GM19239 (cell line): ENCODE measurements around the gene NRK.
A peak's percentile ranks its signal among the peaks of the same experiment; 100 is the strongest.
"Not testable (repeated sequence)": the region's sequence is repeated elsewhere in the genome, so short reads cannot be mapped to it uniquely, and the experiment has no call there.

Experiments used
- DNase-seq: peaks from one replicate; pipeline ENCODE4 v3.0.0; 2011; ENCODE audit warnings: low spot score; ENCODE audit not compliant: insufficient read length
- FAIRE-seq: peaks from 2 replicates; lab custom pipeline; 2011; peaks lifted over from hg19 to GRCh38; lab: Jason Lieb, UNC

The NRK gene, protein sequence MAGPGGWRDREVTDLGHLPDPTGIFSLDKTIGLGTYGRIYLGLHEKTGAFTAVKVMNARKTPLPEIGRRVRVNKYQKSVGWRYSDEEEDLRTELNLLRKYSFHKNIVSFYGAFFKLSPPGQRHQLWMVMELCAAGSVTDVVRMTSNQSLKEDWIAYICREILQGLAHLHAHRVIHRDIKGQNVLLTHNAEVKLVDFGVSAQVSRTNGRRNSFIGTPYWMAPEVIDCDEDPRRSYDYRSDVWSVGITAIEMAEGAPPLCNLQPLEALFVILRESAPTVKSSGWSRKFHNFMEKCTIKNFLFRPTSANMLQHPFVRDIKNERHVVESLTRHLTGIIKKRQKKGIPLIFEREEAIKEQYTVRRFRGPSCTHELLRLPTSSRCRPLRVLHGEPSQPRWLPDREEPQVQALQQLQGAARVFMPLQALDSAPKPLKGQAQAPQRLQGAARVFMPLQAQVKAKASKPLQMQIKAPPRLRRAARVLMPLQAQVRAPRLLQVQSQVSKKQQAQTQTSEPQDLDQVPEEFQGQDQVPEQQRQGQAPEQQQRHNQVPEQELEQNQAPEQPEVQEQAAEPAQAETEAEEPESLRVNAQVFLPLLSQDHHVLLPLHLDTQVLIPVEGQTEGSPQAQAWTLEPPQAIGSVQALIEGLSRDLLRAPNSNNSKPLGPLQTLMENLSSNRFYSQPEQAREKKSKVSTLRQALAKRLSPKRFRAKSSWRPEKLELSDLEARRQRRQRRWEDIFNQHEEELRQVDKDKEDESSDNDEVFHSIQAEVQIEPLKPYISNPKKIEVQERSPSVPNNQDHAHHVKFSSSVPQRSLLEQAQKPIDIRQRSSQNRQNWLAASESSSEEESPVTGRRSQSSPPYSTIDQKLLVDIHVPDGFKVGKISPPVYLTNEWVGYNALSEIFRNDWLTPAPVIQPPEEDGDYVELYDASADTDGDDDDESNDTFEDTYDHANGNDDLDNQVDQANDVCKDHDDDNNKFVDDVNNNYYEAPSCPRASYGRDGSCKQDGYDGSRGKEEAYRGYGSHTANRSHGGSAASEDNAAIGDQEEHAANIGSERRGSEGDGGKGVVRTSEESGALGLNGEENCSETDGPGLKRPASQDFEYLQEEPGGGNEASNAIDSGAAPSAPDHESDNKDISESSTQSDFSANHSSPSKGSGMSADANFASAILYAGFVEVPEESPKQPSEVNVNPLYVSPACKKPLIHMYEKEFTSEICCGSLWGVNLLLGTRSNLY (N-terminal part only)

DNA sequence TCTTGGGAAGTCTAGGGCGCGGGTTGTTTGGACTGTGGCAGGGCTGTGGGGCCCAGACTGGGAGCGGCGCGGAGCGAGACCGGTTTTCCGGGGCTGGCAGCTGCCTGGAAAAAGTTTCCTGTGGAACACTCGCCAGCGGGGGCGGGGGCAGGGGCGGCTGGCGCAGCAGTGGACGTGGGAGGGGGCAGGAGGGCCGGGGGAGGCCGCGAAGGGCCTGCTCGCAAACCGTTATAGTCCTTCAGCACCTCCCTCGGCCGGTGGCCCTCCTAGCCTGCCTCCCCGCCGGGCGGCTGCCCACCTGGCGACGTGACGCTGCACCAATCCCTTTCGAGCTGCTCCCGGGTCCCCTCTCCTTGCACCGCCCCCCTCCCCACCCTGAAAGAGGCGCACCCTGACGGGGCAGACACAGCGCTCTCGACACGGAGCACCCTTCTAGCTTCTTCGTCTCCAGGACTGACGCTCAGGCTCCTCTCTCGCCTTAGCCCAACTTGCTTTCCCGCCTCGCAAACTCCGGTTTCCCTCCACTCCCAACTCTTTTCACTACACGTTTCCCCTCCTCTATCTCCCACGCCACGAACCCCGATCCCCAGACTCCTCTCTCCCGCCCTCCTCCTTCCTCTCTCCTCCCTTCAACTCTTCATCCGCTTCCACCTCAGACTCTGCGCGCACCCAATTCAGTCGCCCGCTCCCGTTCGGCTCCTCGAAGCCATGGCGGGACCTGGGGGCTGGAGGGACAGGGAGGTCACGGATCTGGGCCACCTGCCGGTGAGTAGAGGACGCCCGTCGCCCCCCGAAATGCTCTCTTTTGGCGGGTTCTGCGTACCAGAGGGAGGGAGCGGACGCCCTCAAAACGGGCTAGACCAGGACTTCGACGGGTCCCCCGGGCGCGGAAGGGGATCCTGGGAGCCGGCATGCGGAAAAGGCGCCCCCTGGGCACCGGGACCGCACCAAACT is at the start of gene NRK:
TSS of gene NRK (plus strand) at position 402 of the 954 bp plus-strand sequence. CDS start at position 709, 307 bp downstream.
- DNase-seq (no peak), FAIRE-seq (no peak)

GRCh38 chrX:105773801-105774200 is 48.5 kb upstream of the NRK start:
- DNase-seq: no peak
- FAIRE-seq: no peak

- DNase-seq: no peak
- no peak for FAIRE-seq
Measured at GRCh38 chrX:105775679-105776078, 46.7 kb upstream of the NRK start.

DNA sequence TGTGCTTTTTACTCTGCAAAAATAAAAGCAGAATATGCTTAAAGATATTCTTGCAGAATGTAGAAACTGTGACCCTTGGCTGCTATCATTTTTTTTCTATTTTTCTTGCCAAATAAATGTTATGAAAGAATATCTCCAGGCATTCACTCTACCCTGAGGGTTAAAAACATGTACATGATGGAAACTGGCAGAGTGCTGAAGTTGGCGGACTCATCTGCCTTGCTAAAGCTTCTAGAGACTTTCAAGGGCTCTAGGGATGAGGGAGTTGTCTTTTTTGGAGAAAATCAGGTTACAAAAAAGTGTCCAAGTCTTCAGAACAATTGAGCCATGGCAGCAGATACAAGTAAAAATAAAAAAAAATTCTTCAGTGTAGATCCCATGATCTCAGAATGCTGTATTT is 40.5 kb upstream of the NRK start:
- DNase-seq (no peak), FAIRE-seq (no peak)

- not testable (repeated sequence) for FAIRE-seq, DNase-seq
Measured at GRCh38 chrX:105796877-105797276, 25.5 kb upstream of the NRK start.

DNA sequence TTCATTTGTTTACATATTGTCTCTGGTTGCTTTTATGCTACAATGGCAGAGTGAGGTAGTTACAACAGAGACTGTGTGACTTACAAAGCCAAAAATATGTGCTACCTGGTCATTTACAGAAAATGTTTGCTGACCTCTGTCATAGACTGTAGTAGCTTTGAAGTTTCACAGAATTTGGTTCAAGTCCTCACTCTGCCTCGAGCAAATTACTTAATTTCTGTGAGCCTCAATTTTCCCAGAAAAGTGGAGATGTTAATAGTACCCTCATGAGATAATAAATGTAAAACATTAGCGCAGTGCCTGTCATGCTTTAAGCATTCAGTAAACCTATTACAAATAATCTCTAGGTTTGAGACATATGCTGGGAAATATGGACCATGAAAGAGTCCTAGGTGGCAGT is 18.4 kb upstream of the NRK start:
- FAIRE-seq: no peak
- DNase-seq: no peak

DNA sequence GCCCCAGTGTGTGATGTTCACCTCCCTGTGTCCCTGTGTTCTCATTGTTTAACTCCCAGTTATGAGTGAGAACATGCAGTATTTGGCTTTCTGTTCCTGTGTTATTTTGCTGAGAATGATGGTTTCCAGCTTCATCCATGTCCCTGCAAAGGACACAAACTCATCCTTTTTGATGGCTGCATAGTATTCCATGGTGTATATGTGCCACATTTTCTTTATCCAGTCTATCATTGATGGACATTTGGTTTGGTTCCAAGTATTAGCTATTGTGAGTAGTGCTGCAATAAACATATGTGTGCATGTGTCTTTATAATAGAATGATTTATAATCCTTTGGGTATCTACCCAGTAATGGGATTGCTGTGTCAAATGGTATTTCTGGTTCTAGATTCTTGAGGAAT is 16.7 kb upstream of the NRK start:
- not testable (repeated sequence) for DNase-seq, FAIRE-seq

GRCh38 chrX:105816517-105816916 is 5.8 kb upstream of the NRK start:
- DNase-seq (no peak), FAIRE-seq (peak; percentile 40)

DNA sequence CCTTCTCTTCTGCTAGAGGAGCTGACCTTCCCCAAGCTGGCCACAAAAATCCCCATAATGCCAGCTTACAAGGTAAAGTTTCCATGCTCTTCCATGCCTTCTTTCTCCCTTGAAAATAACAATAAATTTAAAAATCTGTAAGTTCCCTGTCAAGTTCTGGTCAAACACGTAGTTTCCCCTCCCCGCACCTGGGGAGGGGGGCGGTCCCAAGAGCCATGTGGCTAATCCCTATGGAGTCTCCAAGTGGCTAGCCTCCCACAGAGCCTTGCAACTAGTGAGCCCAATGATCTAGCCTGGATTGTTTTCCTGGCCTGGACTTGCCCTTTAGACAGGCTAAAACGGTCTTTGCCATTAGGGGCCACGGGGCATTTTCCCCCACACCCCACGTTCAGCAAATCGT is 2.1 kb upstream of the NRK start:
- FAIRE-seq: no peak
- DNase-seq: no peak

DNA sequence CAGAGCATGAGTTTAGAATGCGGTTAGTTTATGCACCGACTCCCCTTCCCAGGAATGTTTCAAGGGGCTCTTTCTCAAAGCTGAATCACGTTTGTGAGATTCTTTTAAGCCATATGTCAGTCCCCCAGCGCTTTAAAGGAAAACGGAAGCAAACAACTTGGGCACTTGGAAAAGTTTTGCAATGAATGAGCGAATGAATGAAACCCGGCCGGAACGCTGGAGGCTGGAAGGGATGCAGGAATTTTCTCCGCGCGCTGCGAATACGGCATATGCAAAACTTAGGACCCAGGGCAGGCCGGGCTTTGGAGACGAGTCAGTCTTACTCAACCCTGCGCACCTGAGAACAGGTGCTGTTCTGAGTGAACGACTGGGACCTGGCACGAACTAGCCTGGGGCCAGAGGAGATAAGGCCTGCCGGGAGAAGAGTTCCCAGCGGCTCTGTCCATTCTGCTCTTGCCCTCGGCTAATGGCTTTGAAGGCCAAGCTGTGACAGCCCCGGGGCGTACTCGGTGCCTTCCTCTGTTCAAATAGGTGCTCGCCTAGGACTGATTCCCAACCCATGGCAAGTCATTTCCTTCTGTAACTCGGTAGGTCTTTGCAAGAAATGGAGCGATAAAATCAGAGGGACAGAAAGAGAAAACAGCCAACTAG is 743 bp upstream of the NRK start:
- DNase-seq: no peak
- FAIRE-seq: no peak

DNA sequence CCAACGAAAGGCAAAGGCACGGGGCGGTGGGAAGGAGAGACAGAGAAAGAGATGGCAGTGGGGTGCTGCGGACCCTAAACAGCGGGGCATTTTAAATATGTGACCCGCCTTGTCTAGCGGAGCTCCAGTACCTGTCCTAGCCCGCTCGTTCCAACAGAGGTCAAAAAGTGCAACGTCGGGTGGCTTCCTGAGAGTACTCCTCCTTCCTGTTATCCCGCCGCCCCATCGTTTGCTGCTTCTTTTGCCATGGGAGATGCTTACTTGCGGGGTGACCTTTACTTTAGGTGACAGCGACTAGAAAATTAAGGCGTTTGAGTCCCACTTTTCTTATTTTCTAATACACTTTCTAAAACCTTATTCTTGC is 735 bp downstream of the NRK start:
- no peak for FAIRE-seq
- no peak for DNase-seq

GRCh38 chrX:105829011-105829410 is 6.7 kb downstream of the NRK start:
- FAIRE-seq (no peak), DNase-seq (no peak)

- no peak for DNase-seq
- no peak for FAIRE-seq
Measured at GRCh38 chrX:105837232-105837631, 14.9 kb downstream of the NRK start.

DNA sequence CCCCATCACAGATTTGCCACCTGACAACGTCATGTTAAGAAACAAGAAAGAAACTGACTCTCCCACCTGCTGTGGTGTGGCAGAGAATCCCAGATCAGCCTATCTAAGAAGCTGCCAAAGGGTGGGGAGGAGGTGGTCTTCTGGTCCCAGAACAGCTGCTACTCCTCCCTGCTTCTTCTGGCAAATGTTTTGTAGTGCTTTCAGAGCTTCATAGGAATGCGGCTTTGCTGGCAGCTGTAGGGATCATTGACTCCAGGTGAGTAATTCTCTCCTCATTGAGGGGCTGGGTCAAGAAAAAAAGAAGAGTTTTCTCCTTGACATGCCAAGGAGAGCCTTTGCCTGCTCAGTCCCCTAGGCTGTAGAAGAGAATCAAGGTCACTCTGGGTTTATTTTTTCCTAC is 23.3 kb downstream of the NRK start:
- FAIRE-seq (no peak), DNase-seq (no peak)

DNA sequence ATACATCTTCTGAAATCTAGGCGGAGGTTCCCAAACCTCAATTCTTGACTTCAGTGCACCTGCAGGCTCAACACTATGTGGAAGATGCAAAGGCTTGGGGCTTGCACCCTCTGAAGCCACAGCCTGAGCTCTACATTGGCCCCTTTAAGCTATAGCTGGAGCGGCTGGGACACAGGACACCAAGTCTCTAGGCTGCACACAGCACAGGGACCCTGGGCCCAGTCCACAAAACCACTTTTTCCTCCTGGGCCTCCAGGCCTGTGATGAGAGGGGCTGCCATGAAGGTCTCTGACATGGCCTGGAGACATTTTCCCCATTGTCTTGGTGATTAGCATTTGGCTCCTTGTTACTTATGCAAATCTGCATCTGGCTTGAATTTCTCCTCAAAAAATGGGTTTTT is 27.8 kb downstream of the NRK start:
- peak; percentile 80 for FAIRE-seq
- DNase-seq: not testable (repeated sequence)

GRCh38 chrX:105865709-105866108 is 43.4 kb downstream of the NRK start:
- no peak for FAIRE-seq
- DNase-seq: no peak

DNA sequence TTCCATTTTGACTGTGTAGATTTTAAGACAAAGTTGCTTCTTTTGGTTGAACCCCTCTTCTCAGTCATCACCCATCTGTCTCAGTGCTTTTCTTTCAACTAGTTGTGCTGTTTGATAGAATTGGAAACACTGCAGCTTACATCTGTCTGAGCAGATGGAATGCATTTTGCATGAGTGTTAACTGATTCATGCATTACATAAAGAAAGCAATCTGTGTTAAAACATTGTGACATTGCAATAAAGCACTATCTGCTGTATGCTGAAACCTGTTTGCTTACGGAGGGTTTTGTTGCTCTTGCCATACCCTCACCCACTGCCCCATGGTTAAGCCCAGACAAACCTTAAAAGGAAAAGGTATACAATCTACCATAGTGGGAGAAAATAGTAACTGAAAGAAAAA is 47.4 kb downstream of the NRK start:
- FAIRE-seq (no peak), DNase-seq (no peak)

- FAIRE-seq (no peak), DNase-seq (no peak)
Measured at GRCh38 chrX:105870445-105870844, 48.1 kb downstream of the NRK start.

DNA sequence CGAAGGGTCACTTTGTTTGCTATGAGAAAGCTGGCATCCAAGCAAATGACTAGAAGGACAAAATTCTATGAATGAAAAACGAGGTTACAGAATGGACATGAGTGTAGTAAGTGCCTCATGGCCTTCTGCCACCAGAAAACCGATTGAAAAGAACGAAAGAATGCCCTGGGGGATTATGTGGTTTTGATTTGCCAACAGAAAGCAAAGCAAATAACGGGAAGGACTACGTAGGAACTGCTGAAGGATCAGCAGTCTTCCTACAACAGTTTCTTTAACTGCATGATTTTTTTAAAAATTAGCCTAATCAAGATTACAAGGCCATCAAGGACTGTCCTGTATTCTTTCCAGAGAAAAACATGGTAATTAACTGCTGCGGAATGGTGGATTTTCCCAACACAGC is 50.6 kb downstream of the NRK start:
- no peak for DNase-seq
- no peak for FAIRE-seq
